ENCODE data around the gene LRRC15.
A peak's percentile ranks its signal among the peaks of the same experiment; 100 is the strongest.

LRRC15 gene

DNA sequence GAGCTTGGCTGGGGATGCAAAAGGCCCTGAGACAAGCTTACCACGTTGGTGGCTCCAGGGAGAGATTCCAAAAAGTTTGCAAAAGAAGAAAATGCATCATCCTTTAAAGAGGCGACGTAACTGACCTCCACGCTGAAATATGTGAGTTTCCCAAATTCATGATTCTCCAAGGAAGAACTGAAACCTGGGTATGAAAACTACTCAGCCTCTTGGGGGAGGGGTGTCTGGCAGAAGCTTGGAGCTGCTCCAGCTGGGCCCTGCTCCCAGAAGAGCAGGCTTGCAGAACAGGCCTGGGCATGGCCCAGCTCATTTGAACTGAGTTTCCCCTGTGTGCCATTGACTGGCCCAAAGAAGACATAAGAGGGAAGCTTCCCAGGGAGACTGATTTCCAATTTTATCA is 39.0 kb downstream of the LRRC15 start:
- DNase-seq: no peak

DNA sequence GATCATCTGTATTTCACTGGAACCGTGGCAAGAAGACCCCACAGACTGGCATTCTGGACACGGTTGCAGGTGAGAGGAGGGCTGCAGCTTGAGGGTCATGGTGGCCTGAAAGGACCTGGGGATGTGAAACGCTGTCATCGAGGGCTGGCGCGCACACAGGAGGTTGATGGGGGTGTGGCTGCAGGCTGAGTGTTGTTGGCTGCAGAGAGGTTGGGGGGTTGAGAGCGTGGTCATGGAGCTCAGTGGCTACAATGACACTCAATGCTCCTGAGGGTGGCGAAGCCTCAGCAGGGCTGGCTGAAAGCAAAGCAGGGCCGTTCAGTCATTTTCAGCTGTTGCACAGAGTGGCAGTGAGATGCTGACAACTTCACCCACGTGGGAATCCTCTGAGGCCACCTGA is 39.4 kb downstream of the LRRC15 start:
- DNase-seq: no peak

DNA sequence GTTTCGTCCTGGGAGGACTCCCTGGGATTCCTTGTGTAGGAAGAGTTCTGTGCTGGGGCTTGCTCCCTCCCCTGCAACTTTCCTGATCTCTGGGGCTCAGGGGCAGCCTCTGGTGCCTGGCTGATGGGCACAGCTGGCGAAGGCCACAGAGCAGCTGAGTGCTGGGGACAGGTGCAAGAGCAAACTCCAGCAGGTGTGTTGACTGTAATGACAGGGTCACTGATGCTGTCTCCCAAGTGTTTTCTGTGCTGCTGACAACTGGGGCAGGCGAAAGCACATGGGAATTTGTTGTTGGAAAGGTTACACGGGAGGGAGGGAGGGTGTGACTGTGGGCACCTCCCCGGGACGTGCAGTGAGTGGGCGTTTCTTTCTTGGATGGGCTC is 40.0 kb downstream of the LRRC15 start:
- DNase-seq: no peak

DNA sequence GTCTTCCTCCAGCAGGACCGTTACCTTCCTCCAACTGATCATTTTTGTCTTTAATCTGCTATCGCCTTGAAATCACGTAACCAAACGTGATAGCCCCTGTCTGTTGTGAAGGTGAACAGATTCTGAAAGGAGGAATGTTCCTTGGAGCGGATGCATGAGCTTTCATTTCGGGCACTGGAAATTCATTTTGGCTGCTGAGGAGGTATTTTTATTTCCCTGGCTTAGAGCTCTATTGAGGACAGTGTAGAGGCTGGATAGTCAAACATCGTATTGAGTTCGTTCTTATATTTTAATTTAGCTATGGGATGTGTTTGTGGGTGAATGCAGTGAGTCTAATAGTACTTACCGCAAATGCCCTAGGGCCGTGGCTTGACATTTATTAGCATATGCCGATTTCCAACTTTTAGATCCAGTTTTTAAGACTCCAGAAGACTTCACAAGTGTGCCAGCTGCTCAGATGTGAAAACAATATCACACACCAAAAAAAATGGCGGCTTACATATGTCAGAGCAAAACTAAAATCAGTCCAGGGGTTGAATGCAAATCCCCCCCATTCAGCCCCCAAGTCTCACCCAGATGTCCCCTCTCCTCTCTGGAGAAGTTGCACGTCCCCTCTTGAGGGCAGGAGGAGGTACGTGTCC is 40.5 kb downstream of the LRRC15 start:
- no peak for DNase-seq

DNA sequence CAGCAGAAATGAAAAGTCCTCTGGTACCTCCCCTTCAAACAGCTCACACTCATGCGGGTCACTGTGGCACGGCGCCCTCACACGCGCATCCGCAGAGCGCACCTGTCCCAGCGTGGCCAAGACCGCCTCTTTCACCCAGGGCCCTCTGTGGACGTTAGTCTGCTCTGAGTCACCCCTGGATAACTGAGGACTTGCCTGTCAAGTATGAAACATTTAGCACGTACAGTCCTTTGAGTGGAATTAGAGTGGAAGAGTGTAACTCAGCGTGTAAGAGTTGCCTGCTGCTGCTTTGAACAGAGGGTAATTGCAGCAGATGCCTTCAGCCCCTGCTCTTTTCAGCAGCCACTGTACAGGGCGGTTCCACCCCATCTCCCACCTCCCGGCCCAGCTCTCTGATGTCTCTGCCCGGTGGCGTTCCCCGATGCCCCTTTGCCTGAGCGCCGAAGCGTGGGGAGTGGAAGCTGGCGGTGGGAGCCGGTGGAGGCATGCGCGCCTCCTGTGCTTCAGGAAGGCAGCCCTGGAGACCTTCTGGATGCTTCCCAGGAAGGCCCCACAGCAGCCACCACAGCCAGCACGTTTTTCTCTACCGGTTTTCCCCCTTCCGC is 41.4 kb downstream of the LRRC15 start:
- peak; percentile 75 for DNase-seq

DNA sequence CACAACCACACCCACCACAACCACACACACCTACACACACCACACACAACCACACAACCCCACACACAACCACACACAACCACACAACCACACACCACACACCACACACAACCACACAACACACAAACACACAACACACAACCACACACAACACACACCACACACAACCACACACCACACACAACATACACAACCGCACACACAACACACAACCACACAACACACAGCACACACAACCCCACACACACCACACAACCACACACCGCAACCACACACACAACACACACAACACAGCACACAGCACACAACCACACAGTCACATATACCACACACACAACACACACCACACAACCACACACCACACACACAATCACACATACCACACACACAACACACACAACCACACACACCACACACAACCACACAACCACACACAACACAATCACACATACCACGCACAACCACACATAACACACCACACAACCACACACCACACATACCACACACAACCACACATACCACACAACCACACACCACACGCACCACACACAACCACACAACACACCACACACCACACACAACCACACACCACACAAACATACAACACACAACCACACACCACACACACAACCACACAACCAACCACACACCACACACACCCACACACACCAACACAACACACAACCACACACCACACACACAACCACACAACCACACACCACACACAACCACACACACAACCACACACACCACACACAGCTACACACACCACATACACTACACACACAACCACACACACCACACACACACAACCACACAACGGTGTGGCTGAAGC is 42.1 kb downstream of the LRRC15 start:
- DNase-seq: no peak

DNA sequence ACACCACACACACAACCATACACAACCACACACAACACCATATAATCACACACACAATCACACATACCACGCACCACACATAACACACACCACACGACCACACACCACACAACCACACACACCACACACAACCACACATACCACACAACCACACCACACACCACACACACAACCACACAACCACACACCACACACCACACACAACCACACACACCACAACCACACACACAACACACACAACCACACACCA is 42.6 kb downstream of the LRRC15 start:
- DNase-seq: no peak

DNA sequence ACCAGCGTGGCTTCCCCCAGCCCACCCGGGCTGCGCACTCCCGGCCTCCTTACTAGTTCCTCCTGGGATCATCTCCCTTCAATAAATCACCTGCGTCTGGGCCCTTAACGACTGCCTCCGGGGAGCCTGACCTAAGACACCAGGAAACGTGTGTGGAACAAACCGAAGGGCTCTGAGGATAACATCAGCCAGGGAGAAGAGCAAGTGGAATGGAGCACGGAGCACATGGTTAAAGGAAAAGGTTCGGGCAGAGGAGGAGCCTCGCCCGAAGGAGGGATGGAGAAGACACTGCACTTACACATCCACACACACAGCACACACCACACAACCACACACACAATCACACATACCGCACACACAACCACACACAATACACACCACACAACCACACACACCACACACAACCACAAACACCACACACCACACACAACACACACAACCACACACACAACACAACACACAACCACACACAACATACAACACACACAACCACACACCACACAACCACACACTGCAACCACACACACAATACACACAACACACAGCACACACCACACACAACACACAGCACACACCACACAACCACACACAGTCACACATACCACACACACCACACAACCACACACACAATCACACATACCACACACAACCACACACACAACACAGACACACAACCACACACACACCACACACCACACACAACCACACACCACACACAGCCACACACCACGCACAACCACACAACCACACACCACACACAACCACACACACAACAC is 43.2 kb downstream of the LRRC15 start:
- DNase-seq: peak; percentile 50

DNA sequence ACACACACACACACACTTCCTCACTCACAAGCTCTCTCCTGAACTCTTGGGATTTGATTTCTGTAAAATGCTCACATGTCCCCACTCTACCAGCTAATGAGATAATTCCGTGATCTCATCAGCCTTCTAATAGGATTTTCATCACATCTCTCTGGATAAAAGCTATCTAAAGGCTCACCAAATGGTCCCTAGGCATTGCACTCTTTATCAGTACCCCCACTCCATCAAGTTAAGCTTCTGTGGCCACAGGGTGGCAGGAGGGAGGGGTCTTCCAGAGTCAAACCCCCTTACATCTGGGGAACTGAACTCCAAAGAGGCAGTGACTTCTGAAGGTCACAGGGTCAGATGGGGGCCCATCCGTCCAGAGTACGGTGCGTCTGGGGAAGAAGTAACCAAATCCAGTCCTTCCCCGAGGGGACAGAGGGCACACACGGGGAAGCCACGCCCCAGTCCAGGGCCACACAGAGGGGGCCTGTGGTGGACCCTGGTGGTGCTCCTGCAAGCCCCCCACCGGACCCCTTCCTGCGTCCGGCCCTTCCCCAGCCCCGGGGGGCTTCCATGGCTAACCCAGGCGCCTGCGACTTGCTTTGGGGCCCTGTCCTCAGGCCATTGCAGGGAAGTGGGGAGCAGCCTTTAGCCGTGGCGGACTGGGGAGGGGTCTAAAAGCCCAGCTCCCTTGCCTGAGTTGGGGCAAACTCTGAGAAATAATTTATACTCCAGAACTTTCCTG is 44.0 kb downstream of the LRRC15 start:
- no peak for DNase-seq

DNA sequence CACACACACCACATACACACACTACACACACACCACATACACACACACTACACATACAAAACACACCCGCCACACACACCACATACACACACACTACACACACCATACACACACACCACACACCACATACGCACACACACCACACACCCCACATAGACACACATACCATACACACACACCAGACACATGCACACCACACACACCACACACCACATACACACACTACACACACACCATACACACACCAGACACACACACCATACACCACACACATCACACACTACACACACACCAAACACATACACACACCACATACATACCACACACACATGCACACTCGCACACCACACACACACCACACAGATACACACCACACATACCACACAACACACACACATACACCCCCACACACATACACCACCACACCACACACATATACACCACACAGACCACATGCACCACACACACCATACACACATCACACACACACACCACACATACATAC is 44.7 kb downstream of the LRRC15 start:
- no peak for DNase-seq

DNA sequence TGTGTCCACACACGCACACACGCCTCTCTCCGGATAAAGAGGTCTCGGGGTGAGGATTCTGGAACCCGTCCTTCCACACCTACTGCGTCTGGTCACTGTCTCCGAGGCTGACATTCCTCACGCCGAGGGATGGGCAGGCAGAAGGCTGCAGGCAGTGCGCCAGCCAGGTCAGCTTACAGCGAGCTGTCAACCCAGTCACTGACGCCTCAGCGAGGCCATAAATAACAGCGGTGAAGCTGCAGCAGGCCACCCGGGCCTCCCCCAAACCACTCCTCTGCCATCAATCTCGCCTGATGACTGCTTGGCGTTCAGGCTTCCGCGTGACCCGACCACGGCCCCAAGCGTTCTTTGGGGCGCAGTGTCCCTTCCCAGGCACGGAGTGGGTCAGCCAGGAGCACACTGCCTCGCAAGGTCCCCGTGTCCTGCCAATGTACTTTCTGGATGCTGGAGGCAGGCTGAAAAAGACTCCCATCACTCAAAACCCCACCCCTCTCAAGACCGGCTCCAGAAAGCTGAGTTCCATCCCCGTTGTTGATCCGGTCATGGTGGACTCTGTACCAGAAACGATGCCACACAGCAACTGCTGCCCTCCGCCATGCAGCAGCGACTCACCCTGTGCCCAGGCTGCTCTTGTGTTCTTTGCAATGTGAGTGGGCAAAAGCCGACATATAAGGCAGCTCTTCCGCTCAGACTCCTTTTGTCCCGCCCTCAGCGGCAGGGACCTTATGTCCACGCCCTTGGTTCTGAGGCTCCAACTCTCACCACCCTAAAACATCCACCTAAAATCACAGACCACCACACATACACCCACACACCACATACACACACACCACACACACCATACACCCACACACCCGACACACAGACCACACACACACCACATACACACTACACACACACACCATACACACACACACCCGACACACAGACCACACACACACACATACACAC is 45.5 kb downstream of the LRRC15 start:
- DNase-seq: peak; percentile 85

DNA sequence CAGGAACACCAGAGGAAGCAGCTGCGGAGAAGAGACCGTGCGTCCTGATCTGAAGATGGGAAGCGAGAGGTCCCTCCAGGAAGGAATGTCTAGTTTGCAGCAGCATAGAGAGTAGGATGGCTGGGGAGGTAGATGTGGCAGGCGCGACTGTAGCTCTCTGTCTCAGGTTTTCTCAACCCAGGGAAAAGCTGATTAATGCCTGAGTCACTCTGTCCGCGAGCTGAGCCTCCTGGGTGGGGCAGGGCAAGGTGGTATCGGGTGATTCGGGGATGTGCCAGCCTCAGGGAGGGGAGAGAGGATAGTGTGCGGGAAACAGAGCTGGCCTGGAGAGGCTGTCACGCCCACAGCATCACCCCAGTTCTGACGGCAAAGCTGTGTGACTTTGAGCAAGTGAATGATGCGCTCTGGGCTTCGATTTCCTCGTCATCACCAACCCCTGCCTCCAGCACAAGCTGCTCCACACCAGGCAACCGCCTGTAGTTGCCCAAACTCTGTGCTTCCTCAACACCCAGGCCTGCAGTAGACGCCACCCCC is 46.8 kb downstream of the LRRC15 start:
- DNase-seq: no peak

DNA sequence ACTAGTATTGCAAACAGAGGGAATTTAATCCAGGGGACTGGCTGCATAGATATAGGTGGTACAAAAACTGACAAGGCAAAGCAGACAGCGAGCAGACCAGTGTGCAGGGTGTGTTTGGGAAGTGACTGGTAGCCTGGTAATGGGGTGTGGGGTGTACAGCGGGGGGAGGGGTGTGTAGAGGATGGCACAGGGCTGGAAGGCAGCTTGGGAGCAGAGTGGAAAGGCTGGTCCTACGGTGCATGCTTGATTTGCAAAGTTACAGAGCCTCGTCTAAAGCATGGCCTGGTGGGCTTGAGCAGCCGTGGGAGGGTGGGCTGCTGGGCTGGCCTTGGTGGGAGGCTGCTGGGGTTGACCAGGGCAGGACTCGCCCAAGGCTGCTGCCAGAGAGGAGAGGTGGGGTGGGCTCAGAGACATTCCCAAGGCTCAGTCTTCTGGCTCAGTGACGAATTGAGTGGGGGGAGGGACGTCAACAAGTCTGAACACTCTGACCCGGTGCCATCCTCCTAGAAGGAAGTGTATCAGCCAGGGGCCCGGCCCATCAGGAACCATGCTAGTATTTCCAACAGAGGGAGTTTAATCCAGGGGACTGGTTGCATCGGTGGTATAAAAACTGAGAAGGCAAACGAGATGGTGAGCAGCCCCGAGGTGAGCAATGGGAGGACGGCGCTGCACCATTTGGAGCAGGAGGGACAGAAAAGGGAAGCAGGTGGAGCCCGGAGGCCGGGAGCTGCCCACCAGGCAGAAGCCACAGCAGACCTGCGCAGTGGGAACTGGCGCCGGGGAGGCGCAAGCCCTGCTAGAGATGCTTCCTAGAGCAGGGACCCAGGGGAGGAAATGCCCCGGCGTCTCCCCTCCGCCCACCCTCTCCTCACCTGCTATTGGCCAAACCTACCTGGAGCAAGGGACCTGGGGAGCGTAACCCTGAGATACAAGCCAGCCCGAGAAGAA is 47.6 kb downstream of the LRRC15 start:
- DNase-seq: no peak

DNA sequence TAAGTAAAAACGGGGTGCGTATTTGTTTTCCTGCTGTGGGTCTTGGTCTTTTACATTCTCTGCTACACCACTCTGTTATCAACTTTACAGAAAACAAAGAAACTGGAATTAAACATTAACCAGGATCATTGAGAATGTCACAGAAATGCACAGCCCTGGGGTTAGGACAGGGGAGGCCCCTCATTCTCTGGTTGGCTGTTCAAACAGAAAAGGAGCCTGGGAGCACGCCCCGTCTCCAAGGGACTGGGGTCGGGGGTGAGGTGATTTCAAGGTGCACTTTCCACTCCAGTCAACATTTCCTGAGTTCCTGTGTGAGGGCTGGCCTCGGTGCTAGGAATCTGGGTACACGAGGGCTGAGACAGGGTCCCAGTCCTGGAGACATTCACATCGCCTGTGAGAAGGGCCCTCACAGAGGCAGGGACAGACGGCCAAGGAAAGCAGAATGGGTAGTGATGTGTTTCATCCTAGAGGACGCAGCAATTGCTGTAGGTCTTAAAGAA is 48.7 kb downstream of the LRRC15 start:
- DNase-seq: no peak

DNA sequence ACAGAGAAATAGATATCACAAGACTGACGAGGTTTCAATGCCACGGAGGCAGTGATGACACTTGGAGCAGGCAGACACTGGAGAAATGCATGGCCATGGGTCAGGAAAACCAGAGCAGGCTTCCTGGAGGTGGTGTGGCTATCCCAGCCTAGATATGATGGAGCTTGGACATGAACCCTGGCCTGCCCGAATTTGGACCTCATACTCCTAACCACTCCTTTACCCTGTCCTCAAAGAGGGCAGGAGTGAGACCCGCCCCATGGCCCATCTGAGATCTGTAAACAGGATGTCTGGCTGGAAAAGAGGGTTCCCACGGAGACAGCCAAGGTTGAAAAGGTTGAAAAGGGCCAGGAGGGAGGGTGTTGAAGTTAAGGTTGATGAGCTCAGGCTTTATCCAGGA is 49.4 kb downstream of the LRRC15 start:
- DNase-seq: no peak

DNA sequence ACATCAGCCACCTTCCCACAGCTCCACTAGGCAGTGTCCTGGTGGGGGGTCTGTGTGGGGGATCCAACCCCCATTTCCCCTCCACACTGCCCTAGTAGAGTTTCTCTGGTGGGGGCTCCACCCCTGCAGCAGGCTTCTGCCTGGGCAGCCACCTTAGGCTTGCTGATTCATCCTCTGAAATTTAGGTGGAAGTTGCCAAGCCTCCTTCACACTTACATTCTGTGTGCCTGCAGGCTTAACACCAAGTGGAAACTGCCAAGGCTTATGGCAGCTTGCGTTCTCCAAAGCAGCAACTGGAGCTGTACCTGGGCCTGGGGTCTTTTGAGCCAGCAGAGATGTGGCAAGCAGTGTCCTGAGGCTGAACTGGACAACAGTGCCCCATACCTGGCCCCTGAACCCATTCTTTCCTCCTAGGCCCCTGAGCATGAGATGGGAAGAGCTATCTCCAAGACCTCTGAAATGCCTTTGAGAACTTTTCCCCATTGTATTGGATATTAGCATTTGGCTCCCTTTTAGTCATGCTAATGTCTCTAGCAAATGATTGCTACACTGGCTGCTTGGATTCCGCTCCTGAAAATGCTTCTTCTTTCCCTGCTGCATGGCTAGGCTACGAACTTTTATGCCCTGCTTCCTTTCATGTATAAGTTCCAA is 50.9 kb downstream of the LRRC15 start:
- DNase-seq: no peak

DNA sequence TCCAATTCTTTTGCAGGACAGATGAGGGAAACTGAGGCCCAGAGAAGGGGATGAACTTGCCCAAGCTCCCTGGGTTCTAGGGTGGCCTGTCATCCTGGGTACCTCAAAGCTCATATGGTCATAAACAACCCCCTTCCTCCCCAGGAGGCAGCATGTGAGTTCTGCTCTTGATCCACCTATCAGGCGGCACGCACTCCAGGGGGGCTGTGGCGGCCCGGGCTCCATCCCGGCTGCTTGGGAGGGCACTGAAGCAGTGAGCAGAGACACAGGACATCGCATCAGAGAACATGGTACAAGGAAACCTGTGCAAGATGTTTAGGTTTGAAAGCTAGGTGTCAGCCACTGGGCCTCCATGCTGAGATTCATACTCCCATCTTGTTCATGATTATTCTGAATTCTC is 52.6 kb downstream of the LRRC15 start:
- no peak for DNase-seq

DNA sequence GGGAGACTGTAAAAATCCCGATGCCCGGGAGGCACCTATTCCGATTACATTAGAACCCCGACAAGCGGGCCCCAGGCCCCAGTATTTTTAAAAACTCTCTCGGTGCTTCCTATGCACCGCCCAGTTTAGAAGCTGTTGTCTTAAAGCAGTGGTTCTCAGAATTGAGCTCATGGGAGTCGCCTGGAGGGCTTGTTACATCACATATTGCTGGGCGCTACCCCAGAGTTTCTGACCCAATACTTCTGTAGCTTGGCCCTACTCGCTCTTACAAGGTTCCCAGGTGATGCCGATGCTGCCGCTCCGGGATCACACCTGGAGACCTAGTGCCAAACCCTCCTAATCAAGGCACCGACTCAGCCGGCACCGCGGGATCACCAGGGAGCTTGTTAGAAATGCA is 53.6 kb downstream of the LRRC15 start:
- DNase-seq: no peak
